ENCODE results near the gene NFASC. TPM values are rescaled to one million over a fixed set of nuclear protein-coding genes. Genes with fewer than 3 reads are reported as not detected.

NFASC gene
- total and polyA plus RNA-seq, 9 of the 15 experiments (the other 6 are each of a cell fraction or from before 2014, with no cell fraction given) = 0.03 to 0.16 (median 0.06) TPM; not detected in 6

- TF ChIP-seq ARID4B (CRISPR knock-in tag; IDR thresholded peaks at IDR 0.05) = 0 out of 2 replicates have a peak, but pooled peaks have one; percentile 49
- no peak for TF ChIP-seq FOSL1 (tag; conservative IDR thresholded peaks at IDR 0.05)
- TF ChIP-seq BHLHE40 (IDR thresholded peaks at IDR 0.05; ENCODE audit: low read length) = 0 out of 2 replicates have a peak, but pooled peaks have one; percentile 11
- peak; percentile 99 for TF ChIP-seq REST (IDR thresholded peaks at IDR 0.05; ENCODE audit: borderline replicate concordance)
- TF ChIP-seq REST (CRISPR knock-in tag; IDR thresholded peaks at IDR 0.05; ENCODE audit: low read depth) = peak; percentile 98
- TF ChIP-seq BCOR (IDR thresholded peaks at IDR 0.05) = no peak
- TF ChIP-seq ETS2 (tag; IDR thresholded peaks at IDR 0.05; ENCODE audit: borderline replicate concordance, poor library complexity, severe bottlenecking) = no peak
- TF ChIP-seq NFIC (IDR thresholded peaks at IDR 0.05) = no peak
- no peak for TF ChIP-seq COPS2 (conservative IDR thresholded peaks at IDR 0.05)
- 0 out of 2 replicates have a peak, but pooled peaks have one; percentile 27 for TF ChIP-seq SMAD3 (CRISPR knock-in tag; conservative IDR thresholded peaks at IDR 0.05)
- no peak for TF ChIP-seq ETV6 (IDR thresholded peaks at IDR 0.05; ENCODE audit: borderline replicate concordance in 1 of 2, low read depth in 2 of 2, low read length in 1 of 2)
- TF ChIP-seq ETV6 (CRISPR knock-in tag; IDR thresholded peaks at IDR 0.05; ENCODE audit: borderline replicate concordance) = 0 out of 2 replicates have a peak, but pooled peaks have one; percentile 28
- no peak for TF ChIP-seq UBTF (IDR thresholded peaks at IDR 0.05; ENCODE audit: borderline replicate concordance in 1 of 2, low read depth in 2 of 2, low read length in 2 of 2)
Observed at GRCh38 chr1:204837440-204838084, 33.1 kb upstream of the NFASC start (continued).

All from K562 (cell line).